ENCODE results near the gene TASP1.

DNA sequence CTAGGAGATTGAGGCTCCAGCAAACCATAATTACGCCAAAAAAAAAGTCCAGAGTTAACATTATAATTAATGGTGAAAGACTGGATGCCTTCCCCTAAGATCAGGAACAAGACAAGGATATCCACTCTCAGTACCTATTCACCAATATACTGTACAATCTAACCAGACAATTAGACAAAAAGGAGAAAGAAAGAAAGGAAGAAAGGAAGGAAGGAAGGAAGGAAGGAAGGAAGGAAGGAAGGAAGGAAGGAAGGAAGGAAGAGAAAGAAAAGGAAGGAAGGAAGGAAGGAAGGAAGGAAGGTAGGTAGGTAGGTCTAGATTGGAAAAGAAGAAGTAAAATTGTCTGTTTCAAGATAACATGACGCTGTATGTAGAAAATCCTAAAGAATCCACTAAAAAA, 50.7 kb downstream of the TASP1 start:
- TF ChIP-seq MXI1 (conservative IDR thresholded peaks at IDR 0.05; ENCODE audit: poor library complexity, severe bottlenecking), result no peak
- TF ChIP-seq, protein P1, sequence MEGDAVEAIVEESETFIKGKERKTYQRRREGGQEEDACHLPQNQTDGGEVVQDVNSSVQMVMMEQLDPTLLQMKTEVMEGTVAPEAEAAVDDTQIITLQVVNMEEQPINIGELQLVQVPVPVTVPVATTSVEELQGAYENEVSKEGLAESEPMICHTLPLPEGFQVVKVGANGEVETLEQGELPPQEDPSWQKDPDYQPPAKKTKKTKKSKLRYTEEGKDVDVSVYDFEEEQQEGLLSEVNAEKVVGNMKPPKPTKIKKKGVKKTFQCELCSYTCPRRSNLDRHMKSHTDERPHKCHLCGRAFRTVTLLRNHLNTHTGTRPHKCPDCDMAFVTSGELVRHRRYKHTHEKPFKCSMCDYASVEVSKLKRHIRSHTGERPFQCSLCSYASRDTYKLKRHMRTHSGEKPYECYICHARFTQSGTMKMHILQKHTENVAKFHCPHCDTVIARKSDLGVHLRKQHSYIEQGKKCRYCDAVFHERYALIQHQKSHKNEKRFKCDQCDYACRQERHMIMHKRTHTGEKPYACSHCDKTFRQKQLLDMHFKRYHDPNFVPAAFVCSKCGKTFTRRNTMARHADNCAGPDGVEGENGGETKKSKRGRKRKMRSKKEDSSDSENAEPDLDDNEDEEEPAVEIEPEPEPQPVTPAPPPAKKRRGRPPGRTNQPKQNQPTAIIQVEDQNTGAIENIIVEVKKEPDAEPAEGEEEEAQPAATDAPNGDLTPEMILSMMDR (IDR thresholded peaks at IDR 0.05; ENCODE audit: poor library complexity, severe bottlenecking), result no peak
- no peak for TF ChIP-seq POLR2AphosphoS5 (IDR thresholded peaks at IDR 0.05)
- TF ChIP-seq EP300 (conservative IDR thresholded peaks at IDR 0.05; ENCODE audit: poor library complexity, severe bottlenecking), result no peak
- TF ChIP-seq, protein P2, sequence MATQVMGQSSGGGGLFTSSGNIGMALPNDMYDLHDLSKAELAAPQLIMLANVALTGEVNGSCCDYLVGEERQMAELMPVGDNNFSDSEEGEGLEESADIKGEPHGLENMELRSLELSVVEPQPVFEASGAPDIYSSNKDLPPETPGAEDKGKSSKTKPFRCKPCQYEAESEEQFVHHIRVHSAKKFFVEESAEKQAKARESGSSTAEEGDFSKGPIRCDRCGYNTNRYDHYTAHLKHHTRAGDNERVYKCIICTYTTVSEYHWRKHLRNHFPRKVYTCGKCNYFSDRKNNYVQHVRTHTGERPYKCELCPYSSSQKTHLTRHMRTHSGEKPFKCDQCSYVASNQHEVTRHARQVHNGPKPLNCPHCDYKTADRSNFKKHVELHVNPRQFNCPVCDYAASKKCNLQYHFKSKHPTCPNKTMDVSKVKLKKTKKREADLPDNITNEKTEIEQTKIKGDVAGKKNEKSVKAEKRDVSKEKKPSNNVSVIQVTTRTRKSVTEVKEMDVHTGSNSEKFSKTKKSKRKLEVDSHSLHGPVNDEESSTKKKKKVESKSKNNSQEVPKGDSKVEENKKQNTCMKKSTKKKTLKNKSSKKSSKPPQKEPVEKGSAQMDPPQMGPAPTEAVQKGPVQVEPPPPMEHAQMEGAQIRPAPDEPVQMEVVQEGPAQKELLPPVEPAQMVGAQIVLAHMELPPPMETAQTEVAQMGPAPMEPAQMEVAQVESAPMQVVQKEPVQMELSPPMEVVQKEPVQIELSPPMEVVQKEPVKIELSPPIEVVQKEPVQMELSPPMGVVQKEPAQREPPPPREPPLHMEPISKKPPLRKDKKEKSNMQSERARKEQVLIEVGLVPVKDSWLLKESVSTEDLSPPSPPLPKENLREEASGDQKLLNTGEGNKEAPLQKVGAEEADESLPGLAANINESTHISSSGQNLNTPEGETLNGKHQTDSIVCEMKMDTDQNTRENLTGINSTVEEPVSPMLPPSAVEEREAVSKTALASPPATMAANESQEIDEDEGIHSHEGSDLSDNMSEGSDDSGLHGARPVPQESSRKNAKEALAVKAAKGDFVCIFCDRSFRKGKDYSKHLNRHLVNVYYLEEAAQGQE (IDR thresholded peaks at IDR 0.05; ENCODE audit: borderline replicate concordance), result no peak
- no peak for TF ChIP-seq TAF1 (IDR thresholded peaks at IDR 0.05; ENCODE audit: low read depth)
- TF ChIP-seq RAD21 (conservative IDR thresholded peaks at IDR 0.05), result no peak
- TF ChIP-seq EZH2 (IDR thresholded peaks at IDR 0.05; ENCODE audit: borderline replicate concordance, insufficient read depth, low read length, poor library complexity, severe bottlenecking), result no peak
- TF ChIP-seq SMC3 (conservative IDR thresholded peaks at IDR 0.05; ENCODE audit: poor library complexity), result no peak

Data from neural cell (in vitro differentiated cells).